NCI-H460 (cell line): Measurements from ENCODE around the gene HRH2. TPM values are rescaled to one million over a fixed set of nuclear protein-coding genes. Genes with fewer than 3 reads are reported as not detected.

ENCODE experiments used
- small RNA-seq, 2 experiments: library from RNA; depleted of rRNA; stranded (forward); fragments of <200 nt; gene quantifications; one replicate each; pipeline ENCODE3, GENCODE V24; 2014
- total RNA-seq: library from RNA; depleted of rRNA; stranded (reverse); fragments of >200 nt; shearing (Covaris generic); gene quantifications from 2 replicates; pipeline ENCODE4 v1.2.3, GENCODE V29; 2014; rRNA removed

HRH2 gene
- total RNA-seq, 1 experiment from 2014 or later = not detected

Small RNAs within 50 kb of the gene (small RNA-seq; reads per million reads assigned to genes)
- gene RN7SKP148 (0 to 0.65 reads per million in 2 experiments), gene RNU6-226P (0 reads per million in 2 experiments)

Other genes starting within 250 kb of the HRH2 start
- gene DRD1, start 213.9 kb upstream of the HRH2 start, total RNA-seq = not detected in 2 replicates
- gene SFXN1, start 179.5 kb upstream of the HRH2 start, total RNA-seq = 105 and 114 TPM in 2 replicates
- 6.6 and 7.8 TPM in 2 replicates for gene CPLX2, start 213.5 kb downstream of the HRH2 start, total RNA-seq